ENCODE results near the gene RFNG. TPM values are rescaled to one million over a fixed set of nuclear protein-coding genes. Genes with fewer than 3 reads are reported as not detected.

RFNG gene
- total RNA-seq, 6 experiments from 2014 or later, result 37.6 to 48.5 (median 40.1) TPM

- H3K4me3 Mint-ChIP-seq, result no peak overlapping the region
- TF ChIP-seq, protein P1, sequence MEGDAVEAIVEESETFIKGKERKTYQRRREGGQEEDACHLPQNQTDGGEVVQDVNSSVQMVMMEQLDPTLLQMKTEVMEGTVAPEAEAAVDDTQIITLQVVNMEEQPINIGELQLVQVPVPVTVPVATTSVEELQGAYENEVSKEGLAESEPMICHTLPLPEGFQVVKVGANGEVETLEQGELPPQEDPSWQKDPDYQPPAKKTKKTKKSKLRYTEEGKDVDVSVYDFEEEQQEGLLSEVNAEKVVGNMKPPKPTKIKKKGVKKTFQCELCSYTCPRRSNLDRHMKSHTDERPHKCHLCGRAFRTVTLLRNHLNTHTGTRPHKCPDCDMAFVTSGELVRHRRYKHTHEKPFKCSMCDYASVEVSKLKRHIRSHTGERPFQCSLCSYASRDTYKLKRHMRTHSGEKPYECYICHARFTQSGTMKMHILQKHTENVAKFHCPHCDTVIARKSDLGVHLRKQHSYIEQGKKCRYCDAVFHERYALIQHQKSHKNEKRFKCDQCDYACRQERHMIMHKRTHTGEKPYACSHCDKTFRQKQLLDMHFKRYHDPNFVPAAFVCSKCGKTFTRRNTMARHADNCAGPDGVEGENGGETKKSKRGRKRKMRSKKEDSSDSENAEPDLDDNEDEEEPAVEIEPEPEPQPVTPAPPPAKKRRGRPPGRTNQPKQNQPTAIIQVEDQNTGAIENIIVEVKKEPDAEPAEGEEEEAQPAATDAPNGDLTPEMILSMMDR (IDR thresholded peaks at IDR 0.05), result no peak
- no peaks in the 10 kb centered on the region for H3K36me3 Mint-ChIP-seq (ENCODE audit: low read depth)
- H3K27ac Mint-ChIP-seq, result no peak overlapping the region
- peaks cover 6% of the 10 kb centered on the region; the same call in 1 of the 2 replicates for H3K4me1 Mint-ChIP-seq (ENCODE audit: low read depth)
- H3K27me3 Mint-ChIP-seq (ENCODE audit: insufficient read depth), result no peaks in the 10 kb centered on the region
- H3K9me3 Mint-ChIP-seq, result no peaks in the 10 kb centered on the region
- no peak for DNase-seq
Measured at GRCh38 chr17:82014971-82015310, 36.7 kb downstream of the RFNG start.

GRCh38 chr17:82014432-82014831, 37.2 kb downstream of the RFNG start:
- DNase-seq, result no peak
- TF ChIP-seq, protein P1 (IDR thresholded peaks at IDR 0.05), result no peak
- no peaks in the 10 kb centered on the region for H3K9me3 Mint-ChIP-seq
- no peaks in the 10 kb centered on the region for H3K27me3 Mint-ChIP-seq (ENCODE audit: insufficient read depth)
- H3K4me3 Mint-ChIP-seq, result no peak overlapping the region
- no peaks in the 10 kb centered on the region for H3K36me3 Mint-ChIP-seq (ENCODE audit: low read depth)
- no peak overlapping the region for H3K27ac Mint-ChIP-seq
- H3K4me1 Mint-ChIP-seq (ENCODE audit: low read depth), result peaks cover 6% of the 10 kb centered on the region; the same call in 1 of the 2 replicates

DNA sequence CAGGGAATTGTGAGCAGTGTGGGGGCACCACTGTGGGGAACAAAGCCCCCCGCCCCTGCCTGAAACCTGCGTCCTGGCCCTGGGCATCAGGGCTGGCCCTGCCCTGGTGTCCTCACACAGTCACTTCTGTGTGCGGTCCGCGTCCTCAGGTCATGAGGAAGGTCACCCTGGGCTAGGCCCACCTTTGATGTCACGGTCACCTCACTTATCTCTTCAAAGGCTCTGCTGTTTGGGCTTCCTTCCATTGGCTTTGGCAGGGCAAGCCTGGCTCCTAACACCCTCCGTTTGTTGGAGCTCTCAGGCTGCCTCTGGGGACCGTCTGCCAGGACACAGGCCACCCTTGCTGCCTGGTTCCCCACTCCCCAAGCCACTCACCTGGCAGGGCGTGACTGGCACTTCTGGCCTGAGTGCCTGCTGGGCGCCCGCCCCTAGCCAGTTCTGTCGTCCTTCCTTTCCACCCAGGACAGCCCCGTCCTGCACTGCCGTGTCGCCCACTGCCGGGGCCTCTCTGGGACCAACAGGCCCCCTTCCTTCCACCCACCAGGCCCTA, 37.8 kb downstream of the RFNG start:
- H3K27me3 Mint-ChIP-seq (ENCODE audit: insufficient read depth), result no peaks in the 10 kb centered on the region; the same call in 1 of the 2 replicates
- no peaks in the 10 kb centered on the region for H3K36me3 Mint-ChIP-seq (ENCODE audit: low read depth)
- no peak overlapping the region for H3K27ac Mint-ChIP-seq
- H3K9me3 Mint-ChIP-seq, result no peaks in the 10 kb centered on the region
- H3K4me1 Mint-ChIP-seq (ENCODE audit: low read depth), result peaks cover 6% of the 10 kb centered on the region; the same call in 1 of the 2 replicates
- no peak overlapping the region for H3K4me3 Mint-ChIP-seq
- DNase-seq, result no peak
- TF ChIP-seq, protein P1 (IDR thresholded peaks at IDR 0.05), result no peak

GRCh38 chr17:82013341-82013740, 38.3 kb downstream of the RFNG start:
- TF ChIP-seq, protein P1 (IDR thresholded peaks at IDR 0.05), result no peak
- peak overlapping the region; percentile 72; the same call in 1 of the 2 replicates for H3K27ac Mint-ChIP-seq
- H3K4me1 Mint-ChIP-seq (ENCODE audit: low read depth), result peaks cover 6% of the 10 kb centered on the region; the same call in 1 of the 2 replicates
- H3K27me3 Mint-ChIP-seq (ENCODE audit: insufficient read depth), result no peaks in the 10 kb centered on the region; the same call in 1 of the 2 replicates
- DNase-seq, result peak; percentile 65
- no peaks in the 10 kb centered on the region for H3K9me3 Mint-ChIP-seq
- H3K36me3 Mint-ChIP-seq (ENCODE audit: low read depth), result no peaks in the 10 kb centered on the region
- no peak overlapping the region for H3K4me3 Mint-ChIP-seq

DNA sequence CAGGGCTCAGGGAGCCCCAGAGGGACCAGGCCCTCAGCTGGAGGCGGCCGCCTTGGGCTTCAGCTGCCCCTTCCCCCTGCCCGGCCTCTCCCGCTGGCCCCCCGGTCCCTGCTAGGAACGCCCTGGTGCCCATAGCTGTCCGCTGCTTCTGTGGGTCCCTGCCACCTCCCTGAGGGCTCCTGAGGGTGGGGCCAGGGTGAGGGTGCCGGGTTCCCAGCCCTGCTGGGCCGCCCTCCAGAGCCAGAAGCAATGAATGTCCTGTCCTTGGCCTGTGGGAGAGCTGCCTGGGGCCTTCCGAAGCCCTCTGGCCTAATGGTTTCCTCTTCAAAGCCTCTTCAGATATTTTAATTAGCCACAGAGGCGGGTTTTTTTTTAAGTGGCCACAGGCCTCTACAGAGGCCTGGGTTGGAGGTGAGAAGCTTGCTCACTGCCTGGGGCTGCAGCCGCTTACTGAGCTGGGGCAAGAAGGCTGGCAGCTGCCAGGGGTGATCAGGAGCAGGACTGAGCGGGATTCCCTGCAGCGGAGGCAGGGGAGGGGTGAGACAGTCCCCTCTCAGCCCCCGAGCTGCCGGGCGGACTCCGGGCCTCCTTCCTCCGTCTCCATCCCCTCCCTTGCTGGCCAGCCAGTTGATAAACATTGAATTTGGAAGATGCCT, 38.8 kb downstream of the RFNG start:
- TF ChIP-seq, protein P1 (IDR thresholded peaks at IDR 0.05), result no peak
- Mint-ChIP-seq H3K4me1 (ENCODE audit: low read depth) (peaks cover 6% of the 10 kb centered on the region; the same call in 1 of the 2 replicates), H3K9me3 (no peaks in the 10 kb centered on the region), H3K27me3 (ENCODE audit: insufficient read depth) (no peaks in the 10 kb centered on the region; the same call in 1 of the 2 replicates), H3K36me3 (ENCODE audit: low read depth) (no peaks in the 10 kb centered on the region), H3K27ac (peak overlapping the region; percentile 72; the same call in 1 of the 2 replicates), H3K4me3 (no peak overlapping the region; the same call in 1 of the 2 replicates)
- peak; percentile 30 for DNase-seq
